GM18861 (cell line): Measurements from ENCODE around the gene SRF.

Experiments used
- ATAC-seq: cut with Tn5 transposase; IDR thresholded peaks from one replicate; pipeline ENCODE4 v1.9.1; 2021; ENCODE audit not compliant: unreplicated experiment

SRF gene

GRCh38 chr6:43207286-43207685 is 36.2 kb downstream of the SRF start:
- ATAC-seq = no peak

DNA sequence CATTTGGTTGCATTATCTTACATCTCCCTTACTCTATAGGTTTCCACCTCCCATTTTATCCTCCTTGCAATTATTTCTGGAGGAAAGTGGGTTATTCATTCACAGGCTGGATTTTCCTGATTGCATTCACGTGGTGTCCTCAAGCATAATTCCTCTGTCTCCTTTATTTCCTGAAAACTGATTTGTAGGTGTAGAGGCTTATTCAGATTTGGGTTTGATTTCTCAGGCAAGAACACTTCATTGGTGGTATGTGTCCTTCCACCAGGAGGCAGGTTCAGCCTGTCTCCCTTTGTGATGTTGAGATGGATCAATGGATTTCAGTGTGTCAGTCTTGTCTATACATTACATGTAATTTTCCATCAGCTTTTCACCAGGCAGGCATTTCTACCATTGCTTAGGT is 40.9 kb downstream of the SRF start:
- ATAC-seq = no peak

DNA sequence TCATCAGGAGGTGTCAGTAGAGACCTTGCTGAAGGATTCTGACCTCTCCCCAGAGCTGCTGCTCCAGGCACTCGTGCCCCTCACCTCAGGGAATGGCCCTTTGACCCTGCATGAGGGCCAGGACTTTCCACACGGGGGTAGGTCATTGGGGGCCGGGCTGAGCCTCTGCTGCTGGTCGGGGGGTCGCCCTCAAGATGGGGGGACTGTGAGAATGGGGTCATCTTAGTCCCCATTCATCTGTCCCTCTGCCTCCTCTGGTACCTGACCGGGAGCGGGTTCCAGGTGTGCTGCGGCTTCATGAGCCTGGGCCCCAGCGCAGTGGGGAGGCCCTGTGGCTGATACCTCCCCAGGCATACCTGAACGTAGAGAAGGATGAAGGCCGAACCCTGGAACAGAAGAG is 42.4 kb downstream of the SRF start:
- ATAC-seq = no peak

DNA sequence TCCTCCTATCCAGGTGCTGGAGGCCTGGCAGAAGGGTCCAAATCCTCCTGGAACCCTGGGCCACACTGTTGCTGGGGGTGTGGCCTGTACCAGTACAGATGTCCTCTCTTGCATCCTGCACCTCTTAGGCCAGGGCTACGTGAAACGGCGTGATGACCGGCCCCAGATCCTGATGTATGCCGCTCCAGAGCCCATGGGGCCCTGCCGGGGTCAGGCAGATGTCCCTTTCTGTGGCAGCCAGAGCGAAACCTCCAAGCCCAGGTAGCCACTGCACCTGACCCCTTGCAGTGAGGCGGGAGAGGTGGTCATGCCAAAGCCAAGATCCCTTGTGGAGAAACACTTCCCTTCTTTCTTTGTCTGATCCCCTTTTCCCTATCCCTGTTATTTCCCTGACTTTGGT is 44.0 kb downstream of the SRF start:
- ATAC-seq = no peak

DNA sequence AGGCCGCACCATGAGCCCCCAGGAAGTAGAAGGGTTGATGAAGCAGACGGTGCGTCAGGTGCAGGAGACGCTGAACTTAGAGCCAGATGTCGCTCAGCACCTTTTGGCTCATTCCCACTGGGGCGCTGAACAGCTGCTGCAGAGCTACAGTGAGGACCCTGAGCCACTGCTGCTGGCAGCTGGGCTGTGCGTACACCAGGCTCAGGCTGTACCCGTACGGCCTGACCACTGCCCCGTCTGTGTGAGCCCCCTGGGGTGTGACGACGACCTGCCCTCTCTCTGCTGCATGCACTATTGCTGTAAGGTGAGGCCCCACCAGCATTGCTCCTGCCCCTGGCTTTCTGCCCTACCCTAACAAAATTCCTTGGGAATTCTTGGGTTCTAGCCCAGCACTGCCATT is 45.1 kb downstream of the SRF start:
- no peak for ATAC-seq

GRCh38 chr6:43217351-43217750 is 46.3 kb downstream of the SRF start:
- ATAC-seq = no peak

- ATAC-seq = no peak
These were observed 48.0 kb downstream of the SRF start for GRCh38 chr6:43219119-43219518.

DNA sequence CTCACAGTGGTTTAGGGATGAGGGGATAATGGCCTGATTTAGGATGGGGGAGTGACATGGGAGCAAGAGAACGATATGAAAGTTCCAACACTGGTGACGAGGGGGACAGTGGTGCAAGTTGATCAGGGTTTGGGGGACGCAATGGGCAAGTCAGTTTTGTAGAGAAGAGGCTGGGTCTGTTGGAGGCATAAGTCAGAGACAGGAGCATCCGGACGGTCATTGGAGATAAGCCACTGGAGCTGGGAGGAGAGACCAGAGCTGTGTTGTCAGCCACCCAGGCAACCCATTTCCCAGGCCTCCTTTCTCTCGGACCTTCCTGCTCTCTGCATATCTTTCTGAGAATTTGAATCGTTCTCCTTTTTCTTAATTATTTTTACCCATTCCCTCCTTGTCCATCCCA is 48.7 kb downstream of the SRF start:
- no peak for ATAC-seq

DNA sequence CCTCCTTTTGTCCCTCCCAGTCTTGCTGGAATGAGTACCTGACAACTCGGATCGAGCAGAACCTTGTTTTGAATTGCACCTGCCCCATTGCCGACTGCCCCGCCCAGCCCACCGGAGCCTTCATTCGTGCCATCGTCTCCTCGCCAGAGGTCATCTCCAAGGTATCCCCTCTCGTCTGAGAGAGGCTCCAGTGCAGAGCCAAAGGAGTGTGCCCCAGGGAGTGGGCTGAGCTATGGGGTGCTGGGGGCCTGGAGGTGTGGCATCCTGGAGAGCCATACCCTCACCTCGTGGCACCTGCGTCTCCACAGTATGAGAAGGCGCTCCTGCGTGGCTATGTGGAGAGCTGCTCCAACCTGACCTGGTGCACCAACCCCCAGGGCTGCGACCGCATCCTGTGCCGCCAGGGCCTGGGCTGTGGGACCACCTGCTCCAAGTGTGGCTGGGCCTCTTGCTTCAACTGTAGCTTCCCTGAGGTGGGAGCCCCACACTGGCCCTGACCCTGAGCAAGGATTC is 49.4 kb downstream of the SRF start:
- no peak for ATAC-seq

DNA sequence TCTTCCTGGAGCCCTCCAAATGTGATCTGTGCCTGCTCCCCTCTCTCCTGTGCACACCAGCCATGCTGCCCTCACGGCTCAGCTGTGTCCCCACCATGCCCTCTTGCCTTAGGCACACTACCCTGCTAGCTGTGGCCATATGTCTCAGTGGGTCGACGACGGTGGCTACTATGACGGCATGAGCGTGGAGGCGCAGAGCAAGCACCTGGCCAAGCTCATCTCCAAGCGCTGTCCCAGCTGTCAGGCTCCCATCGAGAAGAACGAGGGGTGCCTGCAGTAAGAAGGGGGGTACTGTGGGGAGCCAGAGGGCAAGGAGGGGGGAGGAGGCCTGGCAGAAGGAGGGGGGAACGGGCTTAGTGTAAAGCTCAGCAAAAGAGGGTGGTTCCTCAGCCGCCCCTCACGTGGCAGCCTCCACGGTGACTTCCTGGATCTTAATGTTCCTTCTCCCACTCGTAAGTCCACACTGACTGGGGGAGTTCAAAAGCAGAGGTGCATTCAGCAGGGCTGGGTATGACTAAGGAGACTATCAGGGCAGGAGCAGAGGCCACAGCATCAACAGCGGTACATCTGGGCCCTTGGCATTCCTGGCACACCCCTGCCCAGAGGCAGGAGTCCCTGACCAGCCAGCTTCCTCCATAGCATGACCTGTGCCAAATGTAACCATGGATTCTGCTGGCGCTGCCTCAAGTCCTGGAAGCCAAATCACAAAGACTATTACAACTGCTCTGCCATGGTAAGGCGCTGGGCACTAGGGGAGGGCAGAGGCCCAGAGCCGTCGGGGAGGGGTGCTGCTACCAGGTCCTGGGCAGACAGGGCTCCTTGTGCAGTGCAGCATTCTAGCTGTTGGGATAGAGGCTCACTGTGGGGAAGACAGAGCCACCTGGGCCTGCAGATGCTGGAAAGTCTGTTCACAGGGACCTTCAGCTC is 50.2 kb downstream of the SRF start:
- no peak for ATAC-seq

DNA sequence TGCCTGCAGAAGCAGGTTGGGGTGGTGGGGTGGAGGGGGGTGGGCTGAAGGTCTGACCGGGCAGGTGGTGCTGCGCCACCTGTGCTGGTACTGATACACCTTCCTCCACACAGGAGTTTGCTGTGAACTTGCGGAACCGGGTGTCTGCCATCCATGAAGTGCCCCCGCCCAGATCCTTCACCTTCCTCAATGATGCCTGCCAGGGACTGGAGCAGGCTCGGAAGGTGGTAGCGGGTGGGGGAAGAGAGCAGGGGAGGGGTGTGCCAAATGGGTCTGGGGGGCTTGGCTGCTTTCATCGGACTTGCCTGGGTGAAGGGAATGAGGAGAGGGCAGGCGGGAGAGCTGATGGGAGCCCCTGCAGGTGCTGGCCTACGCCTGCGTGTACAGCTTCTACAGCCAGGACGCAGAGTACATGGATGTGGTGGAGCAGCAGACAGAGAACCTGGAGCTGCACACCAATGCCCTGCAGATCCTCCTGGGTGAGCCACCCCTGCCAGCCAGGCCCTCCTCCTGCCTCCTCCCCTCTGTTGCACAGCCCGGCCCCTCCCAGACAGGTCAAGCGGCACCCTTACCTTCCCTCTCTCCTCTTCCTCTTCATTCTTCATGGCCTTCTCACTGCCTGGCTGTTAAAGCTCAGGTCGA is 51.5 kb downstream of the SRF start:
- ATAC-seq = no peak

DNA sequence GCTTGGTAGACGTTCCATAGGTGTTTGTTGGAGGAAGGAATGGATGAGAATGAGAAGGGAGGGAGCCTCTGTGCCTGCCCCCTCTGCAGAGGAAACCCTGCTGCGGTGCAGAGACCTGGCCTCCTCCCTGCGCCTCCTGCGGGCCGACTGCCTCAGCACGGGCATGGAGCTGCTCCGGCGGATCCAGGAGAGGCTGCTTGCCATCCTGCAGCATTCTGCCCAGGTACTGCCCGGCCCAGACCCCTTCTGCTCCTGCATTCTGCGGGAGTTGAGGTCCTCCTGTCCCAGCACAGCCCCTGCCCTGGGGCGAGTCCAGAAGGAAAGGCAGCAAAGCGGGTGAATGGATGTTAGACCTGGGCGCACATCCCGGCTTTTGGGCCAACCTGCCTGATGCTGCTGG is 52.1 kb downstream of the SRF start:
- no peak for ATAC-seq

DNA sequence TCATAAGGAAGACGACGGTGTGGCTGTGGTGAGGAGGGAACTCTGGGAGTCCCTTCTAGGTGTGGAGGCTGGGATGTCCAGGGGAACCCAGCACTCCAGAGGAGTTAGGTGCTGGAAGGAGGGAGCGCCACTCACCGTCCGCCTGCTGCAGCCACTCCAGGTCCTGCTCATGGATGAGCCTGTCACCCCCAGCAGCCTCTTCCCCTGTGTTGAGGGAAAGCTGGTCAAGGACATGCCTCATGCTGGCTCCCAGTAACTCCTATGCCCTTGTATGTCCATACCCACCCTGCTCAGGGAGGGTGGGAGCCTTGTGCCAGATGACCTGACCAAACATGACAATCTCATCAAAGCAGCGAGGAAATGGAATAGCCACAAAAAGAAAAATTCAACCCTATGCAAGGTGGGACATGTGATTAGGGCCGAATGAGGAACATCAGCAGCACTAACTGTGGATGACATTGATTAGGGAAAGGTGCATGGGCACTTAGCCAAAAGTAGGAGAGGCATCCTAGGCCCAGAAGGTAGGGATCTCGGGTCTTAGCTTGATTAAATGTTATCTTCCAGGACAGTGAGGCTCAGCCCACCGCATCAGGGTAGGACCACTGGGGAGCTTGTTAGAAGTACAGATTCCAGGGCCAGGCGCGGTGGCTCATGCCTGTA is 55.3 kb downstream of the SRF start:
- no peak for ATAC-seq

DNA sequence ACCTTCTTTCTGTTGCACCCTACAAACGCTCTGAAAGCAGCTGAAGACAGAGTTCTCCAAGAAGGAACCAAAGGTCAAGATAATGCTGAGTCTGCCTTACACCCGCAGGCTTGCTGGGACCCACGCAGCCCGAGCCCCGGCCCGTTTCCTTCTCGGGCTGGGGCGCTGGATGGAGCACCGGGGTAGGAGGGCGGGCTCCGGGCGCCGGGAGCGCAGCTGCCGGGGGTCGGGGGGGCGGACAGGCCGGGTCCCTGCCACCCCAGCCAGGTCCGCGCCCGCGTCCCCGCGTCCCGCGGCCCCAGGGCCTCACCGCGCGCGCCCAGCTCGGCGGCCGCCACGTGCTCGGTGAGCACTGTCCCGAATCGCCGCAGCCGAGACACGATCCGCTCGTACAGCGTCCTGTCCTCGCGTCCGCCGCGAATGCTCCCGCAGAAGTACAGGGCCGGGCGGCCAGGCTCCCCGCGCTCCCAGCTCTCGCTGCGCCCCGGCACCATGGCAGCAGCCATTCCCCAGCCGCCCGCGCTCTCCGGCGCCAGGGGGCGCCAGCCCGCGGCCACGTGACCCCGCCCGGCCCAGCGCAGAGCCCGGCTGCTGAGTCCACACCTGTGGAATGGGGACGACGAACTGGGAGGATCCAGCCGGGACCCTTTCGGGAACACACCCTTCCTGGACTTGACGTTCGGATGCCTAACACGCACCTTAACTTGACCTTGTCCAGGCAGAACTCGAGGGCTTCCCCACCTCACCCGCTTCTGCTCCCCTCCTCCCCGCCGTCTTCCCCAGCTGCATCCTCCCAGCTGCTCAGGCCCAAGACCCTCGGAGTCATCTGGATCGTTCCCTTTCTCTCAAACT is 58.1 kb downstream of the SRF start, which contains the start of gene DNPH1:
Gene DNPH1, minus strand, starts transcription at position 531 of the 852 bp plus-strand sequence. Its CDS starts 25 bp downstream, at position 506.
- peak; percentile 62 for ATAC-seq

GRCh38 chr6:43229803-43230620 is 58.9 kb downstream of the SRF start:
- ATAC-seq = no peak

DNA sequence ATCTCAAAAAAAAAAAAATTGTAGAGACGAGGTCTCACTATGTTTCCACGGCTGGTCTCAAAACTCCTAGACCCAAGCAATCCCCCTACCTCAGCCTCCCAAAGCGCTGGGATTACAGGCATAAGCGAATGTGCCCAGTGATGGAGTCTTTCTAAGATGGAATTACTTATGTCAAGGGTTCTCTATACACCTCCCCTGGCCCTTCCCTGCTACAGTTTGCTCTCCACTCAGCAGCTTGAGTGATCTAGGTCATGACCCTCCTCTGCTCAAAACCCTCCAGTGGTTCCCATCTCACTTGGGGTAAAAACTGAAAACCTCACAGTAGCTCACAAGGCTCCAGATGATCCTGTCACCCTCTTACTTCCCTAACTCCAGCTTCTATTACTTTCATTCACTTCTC is 60.0 kb downstream of the SRF start:
- ATAC-seq = no peak
